Activated gamma-delta T cell treated with anti-CD3 and anti-CD28 coated beads, Interleukin-2, amount 50 U/mL, for 16 hours (primary cell): ENCODE data around the gene NME2.

Source experiments
- DNase-seq: peaks from one replicate; pipeline ENCODE4 v3.0.0-alpha.2; 2020; ENCODE audit warnings: low read depth

Gene NME2

GRCh38 chr17:51203838-51204237 is 37.6 kb downstream of the NME2 start:
- no peak for DNase-seq

GRCh38 chr17:51214920-51215319 is 48.7 kb downstream of the NME2 start:
- DNase-seq, result no peak

GRCh38 chr17:51217946-51218345 is 51.7 kb downstream of the NME2 start:
- DNase-seq, result no peak

GRCh38 chr17:51221322-51221721 is 55.1 kb downstream of the NME2 start:
- no peak for DNase-seq
